Epidermal melanocyte (primary cell): Measurements from ENCODE around the gene ADRA1B.

Experiments used
- DNase-seq: peaks from one replicate; pipeline ENCODE4 v3.0.0; 2011; ENCODE audit warnings: low spot score; ENCODE audit not compliant: insufficient read length

The ADRA1B gene

DNA sequence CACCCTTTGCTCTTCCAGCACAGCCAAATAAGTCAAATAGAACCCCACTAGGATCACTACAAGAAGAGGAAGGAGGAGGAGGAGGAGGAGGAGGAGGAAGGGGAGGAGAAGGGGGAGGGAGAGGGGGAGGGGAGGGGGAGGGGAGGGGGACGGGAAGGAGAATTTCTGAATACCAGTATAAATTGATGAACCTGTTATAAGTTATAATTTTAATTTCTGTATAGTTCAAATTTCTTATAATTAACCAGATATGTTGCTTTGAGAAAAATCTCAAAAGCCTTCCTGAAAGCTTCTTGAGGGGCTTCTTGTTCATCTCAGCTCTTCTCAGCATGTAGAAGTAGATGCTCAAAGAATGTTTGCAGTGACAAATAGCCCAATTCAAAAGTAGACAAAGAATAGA is 15.0 kb upstream of the ADRA1B start:
- DNase-seq = no peak

DNA sequence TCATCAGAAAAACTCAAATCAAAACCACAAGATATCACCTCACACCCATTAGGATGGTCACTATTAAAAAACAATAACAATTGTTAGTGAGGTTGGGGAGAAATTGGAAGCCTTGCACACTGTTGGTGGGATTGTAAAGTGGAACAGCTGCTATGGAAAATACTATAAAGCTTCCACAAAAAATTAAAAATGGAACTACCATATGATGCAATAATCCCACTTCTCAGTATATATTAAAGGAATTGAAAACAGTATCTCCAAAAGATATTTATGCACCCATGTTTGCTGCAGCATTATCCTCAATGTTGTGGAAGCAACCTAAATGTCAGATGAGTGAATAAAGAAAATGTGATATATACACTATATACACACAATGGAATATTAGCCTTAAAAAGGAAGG is 14.5 kb upstream of the ADRA1B start:
- no peak for DNase-seq

GRCh38 chr5:159902444-159903121 is 13.7 kb upstream of the ADRA1B start:
- no peak for DNase-seq

GRCh38 chr5:159903131-159903530 is 13.2 kb upstream of the ADRA1B start:
- DNase-seq = no peak

- no peak for DNase-seq
Observed at GRCh38 chr5:159904874-159905273, 11.4 kb upstream of the ADRA1B start.

DNA sequence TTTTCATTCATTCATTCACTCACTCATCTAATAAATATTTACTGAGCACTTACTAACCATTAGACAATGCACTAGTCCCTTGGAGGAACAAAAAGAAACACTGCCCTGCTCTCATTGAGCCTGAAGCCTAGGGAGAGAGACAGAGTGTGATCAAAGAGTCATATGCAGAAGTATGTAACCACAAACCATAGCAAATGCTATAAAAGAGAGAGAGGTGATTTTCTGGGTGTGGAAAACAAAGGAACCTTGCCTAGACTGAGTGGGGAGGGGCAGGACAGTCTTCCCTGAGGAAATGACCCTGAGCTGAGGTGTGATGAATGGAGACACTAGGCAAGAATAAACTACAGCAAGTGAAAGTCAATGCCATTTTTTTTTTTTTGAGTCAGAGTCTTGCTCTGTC is 10.8 kb upstream of the ADRA1B start:
- DNase-seq = no peak

DNA sequence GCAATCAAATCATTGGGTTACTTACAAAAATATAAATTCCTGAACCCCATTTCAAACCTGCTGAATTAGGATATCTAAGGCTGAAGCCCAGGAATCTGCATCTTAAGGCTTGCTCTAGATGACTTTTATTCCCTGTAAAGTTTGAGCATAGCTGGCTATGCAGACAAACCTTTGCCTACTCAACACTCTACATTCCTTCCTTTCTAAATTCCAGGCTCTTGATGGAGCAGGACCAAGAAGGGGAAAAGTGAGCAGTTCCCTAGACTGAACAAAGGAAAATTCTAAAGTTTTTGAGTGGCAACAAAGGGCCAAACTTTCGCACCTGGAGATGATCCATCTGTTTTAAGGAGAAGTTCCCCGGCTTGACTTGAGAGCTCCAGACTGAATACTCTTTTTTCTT is 9.8 kb upstream of the ADRA1B start:
- no peak for DNase-seq

DNA sequence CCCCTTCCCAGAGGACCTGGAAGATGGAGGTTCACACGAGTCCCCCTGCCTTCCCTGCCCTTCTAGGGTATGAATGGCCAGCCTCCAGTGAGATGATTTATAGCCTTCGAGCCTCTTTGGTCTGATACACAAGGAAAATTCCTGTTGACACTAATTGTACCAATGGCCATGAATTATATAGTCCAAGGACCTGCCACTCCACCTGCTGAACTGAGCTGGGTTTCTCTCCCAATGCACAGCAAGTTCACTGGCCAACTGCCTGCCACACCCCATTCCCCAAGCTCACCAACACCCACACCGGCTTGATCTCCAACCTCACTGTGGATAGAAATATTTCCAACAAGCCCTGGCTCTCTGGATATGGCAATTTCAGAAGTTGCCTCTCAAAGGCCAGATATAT is 9.3 kb upstream of the ADRA1B start:
- no peak for DNase-seq

GRCh38 chr5:159907689-159908590 is 8.3 kb upstream of the ADRA1B start:
- DNase-seq = no peak

DNA sequence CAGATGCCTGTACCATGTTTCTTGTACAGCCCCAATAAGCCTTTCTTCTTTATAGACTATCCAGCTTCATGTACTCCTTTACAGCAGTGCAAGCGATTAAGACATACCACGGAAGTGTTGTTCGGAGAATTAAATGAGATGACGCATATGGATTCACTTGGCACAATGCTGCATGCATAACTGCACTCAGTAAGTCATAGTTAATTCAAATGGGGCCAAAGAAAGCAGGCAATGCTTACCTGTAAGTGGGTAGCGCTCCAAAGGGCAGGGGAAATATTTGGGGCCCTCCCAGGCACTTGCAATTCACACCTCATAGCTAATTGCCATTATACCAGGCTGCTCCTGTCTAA is 7.7 kb upstream of the ADRA1B start:
- no peak for DNase-seq

- no peak for DNase-seq
Observed at GRCh38 chr5:159909126-159909525, 7.2 kb upstream of the ADRA1B start.

- no peak for DNase-seq
Observed at GRCh38 chr5:159910207-159910842, 6.0 kb upstream of the ADRA1B start.

GRCh38 chr5:159910843-159911229 is 5.4 kb upstream of the ADRA1B start:
- no peak for DNase-seq

DNA sequence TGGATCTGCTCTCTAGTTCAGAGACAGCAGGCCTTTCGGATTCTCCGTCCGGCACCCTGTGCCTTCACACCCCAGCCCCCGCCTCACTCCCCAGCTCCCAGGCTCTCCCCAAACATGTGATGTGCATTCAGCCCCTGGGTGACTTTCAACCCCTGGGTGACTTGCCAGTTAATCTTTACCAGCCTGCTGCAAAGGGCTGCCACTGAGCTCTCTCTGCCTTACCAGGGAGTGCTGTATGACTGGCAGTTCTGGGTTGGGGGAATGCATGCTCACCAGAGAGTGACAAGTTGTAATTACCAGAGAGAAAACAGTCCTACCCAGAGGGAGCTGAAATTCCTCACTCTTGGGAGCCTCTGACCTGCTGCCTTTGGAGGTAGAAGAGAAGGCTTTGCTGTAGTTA is 4.9 kb upstream of the ADRA1B start:
- DNase-seq = no peak

- DNase-seq = no peak
Observed at GRCh38 chr5:159912033-159912800, 4.1 kb upstream of the ADRA1B start.

DNA sequence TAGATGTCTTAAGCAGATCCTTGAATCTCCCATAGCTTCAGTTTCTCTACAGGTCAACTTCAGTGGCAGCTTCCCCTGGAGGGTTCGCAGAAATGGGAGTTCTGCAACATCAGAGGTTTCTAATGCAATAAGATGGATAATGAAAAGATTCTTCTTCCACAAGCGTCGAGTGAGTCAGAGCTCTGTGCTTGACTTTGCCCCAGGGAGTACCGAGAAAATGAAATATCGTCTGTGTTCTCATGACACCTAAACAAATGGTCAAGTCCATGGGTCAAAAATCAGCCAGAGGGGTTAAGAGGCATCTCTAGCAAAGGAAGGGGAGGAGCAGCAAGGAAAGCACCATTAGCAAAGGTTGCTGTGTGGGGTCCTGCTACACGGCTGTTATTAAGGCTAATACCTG is 3.2 kb upstream of the ADRA1B start:
- peak; percentile 88 for DNase-seq

GRCh38 chr5:159913501-159913900 is 2.8 kb upstream of the ADRA1B start:
- DNase-seq = no peak

- DNase-seq = no peak
Observed at GRCh38 chr5:159916841-159917761, 819 bp downstream of the ADRA1B start.

DNA sequence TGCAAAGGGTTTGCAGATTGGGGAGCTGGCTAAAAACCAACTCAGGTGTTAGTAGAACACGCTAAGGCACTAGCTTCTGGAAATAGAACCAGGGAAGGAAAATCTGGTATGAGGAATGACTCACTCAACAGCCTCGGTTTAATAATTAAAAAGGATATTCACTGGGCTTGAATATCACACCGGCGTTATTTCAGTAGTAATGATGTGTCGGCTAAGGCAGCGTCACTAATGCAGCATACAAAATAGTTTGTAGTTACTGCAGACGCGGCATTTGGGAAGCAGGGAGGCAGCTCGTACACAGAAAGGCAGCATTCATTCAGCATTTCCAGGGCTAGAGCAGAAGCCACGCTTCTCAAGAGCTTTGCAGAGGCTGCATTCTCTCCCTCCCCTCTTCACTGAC is 1.7 kb downstream of the ADRA1B start:
- peak; percentile 40 for DNase-seq

GRCh38 chr5:159921721-159922120 is 5.4 kb downstream of the ADRA1B start:
- DNase-seq = no peak

DNA sequence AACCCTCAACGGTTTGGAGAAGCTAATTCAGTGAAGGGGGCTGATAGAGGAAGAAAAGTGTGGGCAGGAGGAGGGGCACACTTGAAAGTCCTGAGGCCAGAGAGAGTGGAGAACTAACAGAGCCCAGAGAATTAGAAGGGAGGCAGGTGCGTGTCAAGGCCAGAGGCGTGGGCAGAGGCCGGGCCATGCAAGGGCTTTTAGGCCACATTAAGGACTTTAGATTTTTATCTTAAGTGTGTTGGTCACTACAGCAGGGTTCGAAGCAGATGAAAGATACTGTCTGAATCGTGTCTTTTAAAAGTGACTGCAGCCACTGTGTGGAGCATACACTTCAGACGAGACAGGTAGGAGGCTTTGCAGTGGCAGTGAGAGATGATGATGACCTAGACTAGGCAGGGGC is 6.7 kb downstream of the ADRA1B start:
- no peak for DNase-seq
